ENCODE data around the gene SEMA3A.

DNA sequence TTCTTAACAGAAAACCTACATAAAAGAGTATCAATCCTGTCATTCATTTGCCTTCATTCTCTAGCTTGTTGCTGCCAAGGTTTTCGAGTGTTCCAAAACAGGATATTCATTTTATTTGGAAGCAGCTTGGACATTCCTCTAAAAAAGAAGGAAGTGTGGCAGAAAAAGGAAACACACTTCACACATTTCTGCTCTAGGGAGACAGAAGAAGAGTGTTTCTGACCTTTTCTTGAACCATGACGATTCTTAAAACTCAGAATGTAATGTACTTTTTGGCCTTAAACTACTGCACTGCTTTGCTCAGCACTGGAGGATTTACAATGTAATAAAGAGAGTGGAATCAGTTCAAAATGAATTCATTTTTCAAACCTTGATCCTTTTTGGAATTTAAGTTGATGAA lies 81.3 kb downstream of the SEMA3A start:
- TF ChIP-seq, protein P1, sequence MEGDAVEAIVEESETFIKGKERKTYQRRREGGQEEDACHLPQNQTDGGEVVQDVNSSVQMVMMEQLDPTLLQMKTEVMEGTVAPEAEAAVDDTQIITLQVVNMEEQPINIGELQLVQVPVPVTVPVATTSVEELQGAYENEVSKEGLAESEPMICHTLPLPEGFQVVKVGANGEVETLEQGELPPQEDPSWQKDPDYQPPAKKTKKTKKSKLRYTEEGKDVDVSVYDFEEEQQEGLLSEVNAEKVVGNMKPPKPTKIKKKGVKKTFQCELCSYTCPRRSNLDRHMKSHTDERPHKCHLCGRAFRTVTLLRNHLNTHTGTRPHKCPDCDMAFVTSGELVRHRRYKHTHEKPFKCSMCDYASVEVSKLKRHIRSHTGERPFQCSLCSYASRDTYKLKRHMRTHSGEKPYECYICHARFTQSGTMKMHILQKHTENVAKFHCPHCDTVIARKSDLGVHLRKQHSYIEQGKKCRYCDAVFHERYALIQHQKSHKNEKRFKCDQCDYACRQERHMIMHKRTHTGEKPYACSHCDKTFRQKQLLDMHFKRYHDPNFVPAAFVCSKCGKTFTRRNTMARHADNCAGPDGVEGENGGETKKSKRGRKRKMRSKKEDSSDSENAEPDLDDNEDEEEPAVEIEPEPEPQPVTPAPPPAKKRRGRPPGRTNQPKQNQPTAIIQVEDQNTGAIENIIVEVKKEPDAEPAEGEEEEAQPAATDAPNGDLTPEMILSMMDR (IDR thresholded peaks at IDR 0.05) = no peak
- TF ChIP-seq POLR2A (IDR thresholded peaks at IDR 0.05) = no peak

All from esophagus squamous epithelium (tissue), 4 donors.